ENCODE data around the gene SCN11A. TPM values are rescaled to one million over a fixed set of nuclear protein-coding genes. Genes with fewer than 3 reads are reported as not detected.

The SCN11A gene
- total RNA-seq, 1 experiment from 2014 or later = 0.13 TPM

DNA sequence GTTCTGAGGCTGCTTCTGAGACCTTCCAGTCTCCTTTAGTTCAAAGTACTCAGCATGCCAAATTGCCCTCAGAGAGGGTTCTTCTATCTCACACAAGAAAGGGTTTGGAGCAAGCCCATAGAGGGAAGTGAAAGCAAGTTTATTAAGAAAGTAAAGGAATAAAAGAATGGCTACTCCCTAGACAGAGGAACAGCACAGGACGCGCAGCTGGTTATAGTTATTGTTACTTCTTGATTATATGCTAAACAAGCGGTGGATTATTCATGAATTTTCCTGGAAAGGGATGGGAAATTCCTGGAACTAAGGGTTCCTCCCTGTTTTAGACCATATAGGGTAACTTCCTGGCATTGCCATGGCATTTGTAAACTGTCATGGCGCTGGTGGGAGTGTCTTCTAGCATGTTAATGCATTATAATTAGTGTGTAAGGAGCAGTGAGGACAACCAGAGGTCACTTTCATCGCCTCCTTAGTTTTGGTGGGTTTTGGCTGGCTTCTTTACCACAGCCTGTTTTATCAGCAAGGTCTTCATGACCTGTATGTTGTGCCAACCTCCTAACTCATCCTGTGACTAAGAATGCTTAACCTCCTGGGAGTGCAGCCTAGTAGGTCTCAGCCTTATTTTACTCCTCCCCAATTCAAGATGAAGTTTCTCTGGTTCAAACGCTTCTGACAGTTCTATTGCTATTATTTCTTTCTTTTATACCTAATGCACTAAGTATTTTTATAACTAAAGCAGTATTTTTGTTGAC lies 26.3 kb downstream of the SCN11A start:
- Mint-ChIP-seq H3K4me3 (no peak overlapping the region), H3K9me3 (no peaks in the 10 kb centered on the region), H3K4me1 (no peaks in the 10 kb centered on the region), H3K27ac (no peak overlapping the region), H3K27me3 (ENCODE audit: low read depth) (no peaks in the 10 kb centered on the region), H3K36me3 (no peaks in the 10 kb centered on the region)
- ATAC-seq (no peak), DNase-seq (ENCODE audit: low spot score) (no peak)
- TF ChIP-seq USF1 (CRISPR knock-in tag; IDR thresholded peaks at IDR 0.05) = no peak
- no peak for TF ChIP-seq OVOL2 (CRISPR knock-in tag; IDR thresholded peaks at IDR 0.05; ENCODE audit: borderline replicate concordance)
- TF ChIP-seq PRDM15 (CRISPR knock-in tag; IDR thresholded peaks at IDR 0.05) = no peak
- TF ChIP-seq ELF4 (CRISPR knock-in tag; IDR thresholded peaks at IDR 0.05; ENCODE audit: low read depth) = no peak
- TF ChIP-seq GRHL2 (CRISPR knock-in tag; IDR thresholded peaks at IDR 0.05; ENCODE audit: insufficient replicate concordance, severe bottlenecking) = no peak
- TF ChIP-seq CREB1 (CRISPR knock-in tag; IDR thresholded peaks at IDR 0.05) = no peak
- TF ChIP-seq NFE2L1 (CRISPR knock-in tag; IDR thresholded peaks at IDR 0.05) = no peak
- no peak for TF ChIP-seq FOXJ3 (CRISPR knock-in tag; IDR thresholded peaks at IDR 0.05; ENCODE audit: borderline replicate concordance)
- TF ChIP-seq, protein P1, sequence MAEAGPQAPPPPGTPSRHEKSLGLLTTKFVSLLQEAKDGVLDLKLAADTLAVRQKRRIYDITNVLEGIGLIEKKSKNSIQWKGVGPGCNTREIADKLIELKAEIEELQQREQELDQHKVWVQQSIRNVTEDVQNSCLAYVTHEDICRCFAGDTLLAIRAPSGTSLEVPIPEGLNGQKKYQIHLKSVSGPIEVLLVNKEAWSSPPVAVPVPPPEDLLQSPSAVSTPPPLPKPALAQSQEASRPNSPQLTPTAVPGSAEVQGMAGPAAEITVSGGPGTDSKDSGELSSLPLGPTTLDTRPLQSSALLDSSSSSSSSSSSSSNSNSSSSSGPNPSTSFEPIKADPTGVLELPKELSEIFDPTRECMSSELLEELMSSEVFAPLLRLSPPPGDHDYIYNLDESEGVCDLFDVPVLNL (CRISPR knock-in tag; IDR thresholded peaks at IDR 0.05; ENCODE audit: borderline replicate concordance, low read depth) = no peak
- no peak for TF ChIP-seq TCF7 (CRISPR knock-in tag; IDR thresholded peaks at IDR 0.05; ENCODE audit: low read depth)
- TF ChIP-seq, protein P2, sequence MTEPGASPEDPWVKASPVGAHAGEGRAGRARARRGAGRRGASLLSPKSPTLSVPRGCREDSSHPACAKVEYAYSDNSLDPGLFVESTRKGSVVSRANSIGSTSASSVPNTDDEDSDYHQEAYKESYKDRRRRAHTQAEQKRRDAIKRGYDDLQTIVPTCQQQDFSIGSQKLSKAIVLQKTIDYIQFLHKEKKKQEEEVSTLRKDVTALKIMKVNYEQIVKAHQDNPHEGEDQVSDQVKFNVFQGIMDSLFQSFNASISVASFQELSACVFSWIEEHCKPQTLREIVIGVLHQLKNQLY (CRISPR knock-in tag; IDR thresholded peaks at IDR 0.05) = no peak
- no peak for TF ChIP-seq ZBTB43 (CRISPR knock-in tag; IDR thresholded peaks at IDR 0.05)
- no peak for TF ChIP-seq PREB (CRISPR knock-in tag; IDR thresholded peaks at IDR 0.05; ENCODE audit: borderline replicate concordance)
- TF ChIP-seq ZNF232 (CRISPR knock-in tag; IDR thresholded peaks at IDR 0.05) = no peak
- TF ChIP-seq GABPB1 (CRISPR knock-in tag; IDR thresholded peaks at IDR 0.05) = no peak
- no peak for TF ChIP-seq ZNF219 (CRISPR knock-in tag; IDR thresholded peaks at IDR 0.05; ENCODE audit: borderline replicate concordance)
- CTCF ChIA-PET = no interaction called here
- POLR2A ChIA-PET = no interaction called here

GRCh38 chr3:39024497-39024896 lies 27.2 kb downstream of the SCN11A start:
- Mint-ChIP-seq H3K36me3 (no peaks in the 10 kb centered on the region), H3K4me3 (no peak overlapping the region), H3K4me1 (no peaks in the 10 kb centered on the region), H3K27ac (no peak overlapping the region), H3K9me3 (no peaks in the 10 kb centered on the region), H3K27me3 (ENCODE audit: low read depth) (no peaks in the 10 kb centered on the region; the same call in 1 of the 2 replicates)
- DNase-seq (ENCODE audit: low spot score) = no peak
- ChIA-PET CTCF (no interaction called here), POLR2A (no interaction called here)
- TF ChIP-seq ELF4 (CRISPR knock-in tag; IDR thresholded peaks at IDR 0.05; ENCODE audit: low read depth) (no peak), JAZF1 (CRISPR knock-in tag; IDR thresholded peaks at IDR 0.05) (no peak)
- TF ChIP-seq, protein P3, sequence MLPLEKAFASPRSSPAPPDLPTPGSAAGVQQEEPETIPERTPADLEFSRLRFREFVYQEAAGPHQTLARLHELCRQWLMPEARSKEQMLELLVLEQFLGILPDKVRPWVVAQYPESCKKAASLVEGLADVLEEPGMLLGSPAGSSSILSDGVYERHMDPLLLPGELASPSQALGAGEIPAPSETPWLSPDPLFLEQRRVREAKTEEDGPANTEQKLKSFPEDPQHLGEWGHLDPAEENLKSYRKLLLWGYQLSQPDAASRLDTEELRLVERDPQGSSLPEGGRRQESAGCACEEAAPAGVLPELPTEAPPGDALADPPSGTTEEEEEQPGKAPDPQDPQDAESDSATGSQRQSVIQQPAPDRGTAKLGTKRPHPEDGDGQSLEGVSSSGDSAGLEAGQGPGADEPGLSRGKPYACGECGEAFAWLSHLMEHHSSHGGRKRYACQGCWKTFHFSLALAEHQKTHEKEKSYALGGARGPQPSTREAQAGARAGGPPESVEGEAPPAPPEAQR (CRISPR knock-in tag; IDR thresholded peaks at IDR 0.05) = no peak
- ATAC-seq = no peak

All from WTC11 (cell line).